CD4-positive, alpha-beta T cell (primary cell): ENCODE measurements around the gene CAPS. TPM values are rescaled to one million over a fixed set of nuclear protein-coding genes. Genes with fewer than 3 reads are reported as not detected.
A peak's percentile ranks its signal among the peaks of the same experiment; 100 is the strongest.

Experiments
- ATAC-seq: fragments of 200-7000 bp; cut with Tn5 transposase; one replicate; pipeline ENCODE4 v1.10.0; 2022; ENCODE audit warnings: mild to moderate bottlenecking; ENCODE audit not compliant: poor library complexity
- CTCF ChIA-PET: fragments of 350-600 bp; sonication (Branson Sonifier 250); formaldehyde crosslinking; loops from one replicate; lab custom pipeline; 2021; ENCODE audit warnings: antibody characterized with exemption, inconsistent platforms; lab: Charles Lee
- POLR2A ChIA-PET: fragments of 350-600 bp; sonication (Branson Sonifier 250); formaldehyde crosslinking; loops from one replicate; lab custom pipeline; 2021; ENCODE audit warnings: antibody characterized with exemption, inconsistent platforms; lab: Charles Lee
- DNase-seq, 14 experiments: peaks; one replicate each; pipeline ENCODE4 v3.0.0-alpha.2; 2013 to 2020; ENCODE audit warnings: mixed read lengths in 2 of 14
- H3K27ac ChIP-seq, 2 donors: one replicate each; pipeline versions ENCODE4 v1.5.1 to v1.7.0; 2013; ENCODE audit warnings: low read length in 2 of 2, low read depth in 1 of 2, mild to moderate bottlenecking in 1 of 2
- H3K27me3 ChIP-seq, 2 experiments: 1 replicate in 1 of 2; 2 replicates in 1 of 2; pipeline versions ENCODE4 v1.6.1 to v1.7.0; 2013; ENCODE audit warnings: low read length in 2 of 2, control low read depth in 1 of 2, mild to moderate bottlenecking in 1 of 2, moderate library complexity in 1 of 2; ENCODE audit not compliant: insufficient read depth in 2 of 2, control insufficient read depth in 1 of 2
- H3K36me3 ChIP-seq: one replicate; pipeline ENCODE4 v1.6.1; 2013; ENCODE audit warnings: low read length, control low read depth; ENCODE audit not compliant: insufficient read depth
- H3K4me1 ChIP-seq: one replicate; pipeline ENCODE4 v1.6.1; 2013; ENCODE audit warnings: low read length, control low read depth; ENCODE audit not compliant: insufficient read depth
- H3K4me3 ChIP-seq: one replicate; pipeline ENCODE4 v1.5.1; 2013; ENCODE audit warnings: mild to moderate bottlenecking, low read length, moderate library complexity
- H3K9me3 ChIP-seq, 2 experiments: 1 replicate in 1 of 2; 2 replicates in 1 of 2; pipeline versions ENCODE4 v1.6.1 to v1.7.0; 2013; ENCODE audit warnings: low read length in 2 of 2, mild to moderate bottlenecking in 2 of 2, control low read depth in 1 of 2, moderate library complexity in 1 of 2; ENCODE audit not compliant: control insufficient read depth in 1 of 2, insufficient read depth in 1 of 2
- H3K27ac Mint-ChIP-seq: one replicate; pipeline ENCODE4 v1.8.0; 2020; ENCODE audit warnings: mixed read lengths
- H3K27me3 Mint-ChIP-seq: one replicate; pipeline ENCODE4 v1.8.0; 2021; ENCODE audit warnings: mixed read lengths
- H3K36me3 Mint-ChIP-seq: one replicate; pipeline ENCODE4 v1.8.0; 2021; ENCODE audit warnings: low read depth, mixed read lengths
- H3K4me1 Mint-ChIP-seq: one replicate; pipeline ENCODE4 v1.8.0; 2021; ENCODE audit warnings: low read depth, mixed read lengths
- H3K4me3 Mint-ChIP-seq: one replicate; pipeline ENCODE4 v1.8.0; 2020; ENCODE audit warnings: mild to moderate bottlenecking, mixed read lengths
- H3K9me3 Mint-ChIP-seq: one replicate; pipeline ENCODE4 v1.8.0; 2020; ENCODE audit warnings: mixed read lengths
- intact Hi-C, 2 experiments: fragments of 100-400 bp; cut with DNase I in 1 of 2; cut with micrococcal nuclease in 1 of 2; formaldehyde crosslinking; loops; one replicate each; pipeline versions ENCODE4 v1.15.1 to v1.9.0; 2023 to 2025; cut with DNase I, micrococcal nuclease
- total RNA-seq, 174 experiments: library from RNA in 2 of 174; stranded (reverse) in 2 of 174; gene quantifications; one replicate each; pipeline ENCODE4 v1.2.3 and lab custom pipeline; 2021 to 2026
- TF ChIP-seq, protein P1 (sequence below): fragments of 200-600 bp; IDR thresholded peaks from one replicate; pipeline ENCODE4 v1.8.0; 2022; ENCODE audit warnings: antibody characterized with exemption, mild to moderate bottlenecking

Gene CAPS
- total RNA-seq, 2 experiments from 2014 or later, result 43.2 to 44.2 TPM

DNA sequence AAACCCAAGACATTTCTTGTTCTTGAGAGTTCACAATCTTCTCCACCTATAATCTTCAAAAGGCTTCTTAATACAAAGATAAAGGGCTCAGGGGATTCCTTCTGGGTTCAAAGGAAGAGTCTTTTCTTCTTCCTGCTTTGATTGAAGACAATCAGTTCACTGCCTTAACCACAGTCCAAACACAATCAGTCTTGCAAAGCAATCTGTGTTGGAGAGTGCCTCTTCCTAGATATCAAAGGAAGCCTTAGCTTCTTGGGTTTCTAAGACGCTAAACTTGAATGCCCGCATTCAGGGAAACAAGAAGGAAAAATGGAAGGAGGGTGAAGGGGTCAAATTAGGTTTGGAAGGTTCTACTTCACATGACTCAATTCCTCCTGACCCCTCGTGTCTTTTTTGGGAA is 36.7 kb downstream of the CAPS start:
- ChIA-PET CTCF (interaction anchor here (1.6 to 4.2 kb wide), 2 partner anchors 11 to 17 kb away, joined by 5 to 19 read pairs; no protein-coding TSS in a partner anchor), POLR2A (interaction anchor here (1.0 to 7.4 kb wide), 5 partner anchors 9 to 123 kb away, joined by 3 to 93 read pairs (median 4); no protein-coding TSS in a partner anchor)
- peaks cover 89% of the 10 kb centered on the region for H3K4me1 Mint-ChIP-seq
- intact Hi-C loops, result no loop called here
- H3K9me3 ChIP-seq, result no peaks in the 10 kb centered on the region
- H3K27ac Mint-ChIP-seq, result peak overlapping the region; percentile 92
- peak overlapping the region; percentile 67 for H3K4me3 Mint-ChIP-seq
- peaks cover 94% of the 10 kb centered on the region for H3K4me1 ChIP-seq
- no peaks in the 10 kb centered on the region for H3K27me3 ChIP-seq
- H3K36me3 ChIP-seq, result peaks cover 15% of the 10 kb centered on the region
- H3K4me3 ChIP-seq, result no peak overlapping the region
- TF ChIP-seq, protein P1, sequence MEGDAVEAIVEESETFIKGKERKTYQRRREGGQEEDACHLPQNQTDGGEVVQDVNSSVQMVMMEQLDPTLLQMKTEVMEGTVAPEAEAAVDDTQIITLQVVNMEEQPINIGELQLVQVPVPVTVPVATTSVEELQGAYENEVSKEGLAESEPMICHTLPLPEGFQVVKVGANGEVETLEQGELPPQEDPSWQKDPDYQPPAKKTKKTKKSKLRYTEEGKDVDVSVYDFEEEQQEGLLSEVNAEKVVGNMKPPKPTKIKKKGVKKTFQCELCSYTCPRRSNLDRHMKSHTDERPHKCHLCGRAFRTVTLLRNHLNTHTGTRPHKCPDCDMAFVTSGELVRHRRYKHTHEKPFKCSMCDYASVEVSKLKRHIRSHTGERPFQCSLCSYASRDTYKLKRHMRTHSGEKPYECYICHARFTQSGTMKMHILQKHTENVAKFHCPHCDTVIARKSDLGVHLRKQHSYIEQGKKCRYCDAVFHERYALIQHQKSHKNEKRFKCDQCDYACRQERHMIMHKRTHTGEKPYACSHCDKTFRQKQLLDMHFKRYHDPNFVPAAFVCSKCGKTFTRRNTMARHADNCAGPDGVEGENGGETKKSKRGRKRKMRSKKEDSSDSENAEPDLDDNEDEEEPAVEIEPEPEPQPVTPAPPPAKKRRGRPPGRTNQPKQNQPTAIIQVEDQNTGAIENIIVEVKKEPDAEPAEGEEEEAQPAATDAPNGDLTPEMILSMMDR, result no peak
- DNase-seq, result peak in 3 of 14 experiments; percentile 11 to 54 (median 50)
- H3K27me3 Mint-ChIP-seq, result no peaks in the 10 kb centered on the region
- H3K27ac ChIP-seq, result peak overlapping the region in 1 of 2 donors; percentile 49
- no peak for ATAC-seq
- H3K36me3 Mint-ChIP-seq, result peaks cover 26% of the 10 kb centered on the region
- H3K9me3 Mint-ChIP-seq, result no peaks in the 10 kb centered on the region

DNA sequence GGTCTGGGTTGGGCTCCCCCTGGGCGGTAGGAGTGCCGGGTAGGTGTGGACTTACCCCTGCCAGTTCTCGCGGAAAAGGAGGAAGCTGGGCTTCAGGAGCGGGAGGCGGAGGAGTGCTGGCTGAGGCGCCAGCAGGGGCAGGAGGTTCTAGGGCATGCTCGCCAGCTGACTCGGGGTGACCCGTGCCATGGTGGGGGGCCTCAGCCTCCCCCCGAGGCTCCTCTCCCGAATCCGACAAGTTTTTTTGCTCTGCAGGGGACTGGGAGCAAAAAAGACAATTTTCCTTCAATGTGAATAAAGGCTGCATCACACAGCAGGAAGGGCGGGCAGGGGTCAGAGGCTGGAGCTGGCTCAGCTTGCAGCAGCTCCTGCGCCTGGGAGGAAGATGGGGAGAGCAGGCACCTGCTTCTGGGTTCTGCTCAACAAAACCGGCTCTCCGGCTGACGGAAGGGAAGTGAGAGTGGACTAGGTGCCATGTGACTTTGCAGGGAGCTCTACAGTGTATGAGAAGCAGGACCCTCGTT is 37.3 kb downstream of the CAPS start:
- H3K4me1 Mint-ChIP-seq, result peaks cover 87% of the 10 kb centered on the region
- peak overlapping the region in 1 of 2 donors; percentile 55 for H3K27ac ChIP-seq
- H3K36me3 Mint-ChIP-seq, result peaks cover 26% of the 10 kb centered on the region
- peak overlapping the region; percentile 67 for H3K4me3 Mint-ChIP-seq
- intact Hi-C loops, result no loop called here
- ChIA-PET POLR2A (interaction anchor here (0.8 to 7.4 kb wide), 9 partner anchors 9 to 124 kb away, joined by 3 to 93 read pairs (median 3); partner anchors contain the start of gene NDUFA11), CTCF (interaction anchor here (1.7 to 2.8 kb wide), 2 partner anchors 10 to 17 kb away, joined by 8 to 13 read pairs; no protein-coding TSS in a partner anchor)
- H3K9me3 Mint-ChIP-seq, result no peaks in the 10 kb centered on the region
- H3K4me3 ChIP-seq, result no peak overlapping the region
- peak in 1 of 14 experiments; percentile 33 for DNase-seq
- peaks cover 90% of the 10 kb centered on the region for H3K4me1 ChIP-seq
- peaks cover 14% of the 10 kb centered on the region for H3K36me3 ChIP-seq
- TF ChIP-seq, protein P1, result no peak
- no peak for ATAC-seq
- H3K27ac Mint-ChIP-seq, result peak overlapping the region; percentile 92
- H3K27me3 ChIP-seq, result no peaks in the 10 kb centered on the region
- H3K9me3 ChIP-seq, result no peaks in the 10 kb centered on the region
- no peaks in the 10 kb centered on the region for H3K27me3 Mint-ChIP-seq

DNA sequence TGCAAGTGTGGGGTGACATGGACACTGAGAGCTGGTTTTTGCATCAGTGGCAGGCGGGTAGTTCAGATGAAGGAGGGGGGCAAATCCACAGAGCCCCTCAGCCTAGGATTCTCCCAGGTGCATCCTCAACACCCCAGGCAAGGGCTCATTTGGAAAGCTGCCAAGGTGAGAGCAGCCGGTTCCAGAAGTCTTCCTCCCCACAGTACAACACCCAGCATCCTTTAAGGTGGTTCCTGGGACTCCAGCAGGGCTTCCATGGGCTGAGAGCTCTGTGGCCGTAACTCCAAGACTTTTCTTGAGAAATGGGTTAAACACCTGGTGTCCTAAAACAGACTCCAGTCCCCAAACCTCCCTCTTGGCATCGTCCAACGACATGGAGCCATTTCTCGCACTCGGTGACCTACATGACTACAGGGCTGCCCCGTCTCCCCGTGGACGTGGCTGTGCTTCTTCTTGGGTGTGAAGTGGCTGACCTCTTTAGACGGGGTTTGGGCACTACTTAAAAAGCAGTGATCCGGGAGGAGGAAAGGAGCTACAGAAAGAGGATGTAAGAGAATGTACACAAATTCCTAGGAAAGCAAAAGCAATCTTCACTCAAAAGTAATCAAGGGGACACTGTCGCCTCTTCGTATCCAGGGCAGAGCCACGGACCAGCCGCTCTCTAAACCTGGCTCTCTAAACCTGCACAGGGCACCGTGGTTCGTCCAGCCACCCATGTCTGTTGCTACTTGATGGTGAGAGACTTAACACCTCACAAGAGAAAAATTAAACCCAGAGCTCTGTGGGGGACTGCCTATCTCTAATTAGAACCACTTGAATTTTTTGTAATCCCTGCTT is 38.4 kb downstream of the CAPS start:
- Histone ChIP-seq H3K27ac (peak overlapping the region; percentile 37 to 55), H3K4me3 (no peak overlapping the region), H3K36me3 (peaks cover 17% of the 10 kb centered on the region), H3K27me3 (no peaks in the 10 kb centered on the region), H3K4me1 (peaks cover 90% of the 10 kb centered on the region), H3K9me3 (no peaks in the 10 kb centered on the region)
- intact Hi-C loops, result loop anchor here in 1 of 2 experiments (1.0 kb wide), 1 partner anchor 10 kb away; no protein-coding TSS in a partner anchor
- no peak for ATAC-seq
- CTCF ChIA-PET, result interaction anchor here (1.4 to 2.8 kb wide), 4 partner anchors 9 to 148 kb away, joined by 3 to 13 read pairs (median 6); no protein-coding TSS in a partner anchor
- TF ChIP-seq, protein P1, result no peak
- DNase-seq, result no peak
- no peaks in the 10 kb centered on the region for H3K27me3 Mint-ChIP-seq
- no peaks in the 10 kb centered on the region for H3K9me3 Mint-ChIP-seq
- H3K4me1 Mint-ChIP-seq, result peaks cover 94% of the 10 kb centered on the region
- peak overlapping the region; percentile 50 for H3K4me3 Mint-ChIP-seq
- peak overlapping the region; percentile 92 for H3K27ac Mint-ChIP-seq
- POLR2A ChIA-PET, result interaction anchor here (1.0 to 7.4 kb wide), 6 partner anchors 9 to 49 kb away, joined by 3 to 93 read pairs (median 4); partner anchors contain the start of gene NDUFA11
- peaks cover 30% of the 10 kb centered on the region for H3K36me3 Mint-ChIP-seq
